HG02571 (cell line): ENCODE results near the gene PWP2.
"Not testable (repeated sequence)": the region's sequence is repeated elsewhere in the genome, so short reads cannot be mapped to it uniquely, and the experiment has no call there.

Source experiments
- ATAC-seq: cut with Tn5 transposase; IDR thresholded peaks from one replicate; pipeline ENCODE4 v1.9.1; 2021; ENCODE audit warnings: mild to moderate bottlenecking, moderate library complexity; ENCODE audit not compliant: unreplicated experiment

The PWP2 gene

GRCh38 chr21:44082648-44083440, 24.4 kb upstream of the PWP2 start:
- no peak for ATAC-seq

GRCh38 chr21:44083631-44084291, 23.4 kb upstream of the PWP2 start:
- no peak for ATAC-seq

- no peak for ATAC-seq
Measured at GRCh38 chr21:44084496-44085241, 22.5 kb upstream of the PWP2 start.

GRCh38 chr21:44085491-44086321, 21.5 kb upstream of the PWP2 start:
- no peak for ATAC-seq

GRCh38 chr21:44086636-44087425, 20.4 kb upstream of the PWP2 start:
- ATAC-seq: no peak

GRCh38 chr21:44087426-44088400, 19.5 kb upstream of the PWP2 start:
- ATAC-seq: no peak

GRCh38 chr21:44088401-44088780, 18.8 kb upstream of the PWP2 start:
- ATAC-seq: no peak

GRCh38 chr21:44089001-44089911, 17.9 kb upstream of the PWP2 start:
- ATAC-seq: no peak

- ATAC-seq: no peak
Measured at GRCh38 chr21:44090325-44090724, 16.9 kb upstream of the PWP2 start.

GRCh38 chr21:44092211-44092610, 15.0 kb upstream of the PWP2 start:
- no peak for ATAC-seq

GRCh38 chr21:44093761-44094160, 13.4 kb upstream of the PWP2 start:
- no peak for ATAC-seq

- no peak for ATAC-seq
Measured at GRCh38 chr21:44094832-44095231, 12.4 kb upstream of the PWP2 start.

GRCh38 chr21:44098507-44098906, 8.7 kb upstream of the PWP2 start:
- ATAC-seq: not testable (repeated sequence)

- not testable (repeated sequence) for ATAC-seq
Measured at GRCh38 chr21:44098964-44099363, 8.2 kb upstream of the PWP2 start.

GRCh38 chr21:44107589-44107988, 390 bp downstream of the PWP2 start:
- peak; percentile 12 for ATAC-seq

GRCh38 chr21:44113702-44114371, 6.6 kb downstream of the PWP2 start:
- not testable (repeated sequence) for ATAC-seq

GRCh38 chr21:44122131-44122530, 14.9 kb downstream of the PWP2 start:
- ATAC-seq: not testable (repeated sequence)
